Measurements from ENCODE around the gene FHIT.

- TF ChIP-seq CTCF (IDR thresholded peaks at IDR 0.05): no peak
- TF ChIP-seq POLR2AphosphoS5 (IDR thresholded peaks at IDR 0.05): no peak
- no peak for TF ChIP-seq POLR2A (IDR thresholded peaks at IDR 0.05)
- TF ChIP-seq EP300 (IDR thresholded peaks at IDR 0.05; ENCODE audit: low read depth): no peak
Measured at GRCh38 chr3:59726279-59726678, 1525.0 kb downstream of the FHIT start.

All from transverse colon (tissue), 4 donors.